Measurements from ENCODE around the gene COL13A1. TPM values are rescaled to one million over a fixed set of nuclear protein-coding genes. Genes with fewer than 3 reads are reported as not detected.

The COL13A1 gene
- total RNA-seq, 1 donor from 2014 or later: not detected

GRCh38 chr10:69868821-69869220 is 67.1 kb downstream of the COL13A1 start:
- DNase-seq (ENCODE audit: extremely low spot score in 2 of 2): no peak
- intact Hi-C loops (cut with DNase I): loop anchor here (10.0 kb wide), 1 partner anchor 304 kb away; no protein-coding TSS in a partner anchor
- Histone ChIP-seq H3K36me3 (no peaks in the 10 kb centered on the region), H3K27me3 (no peaks in the 10 kb centered on the region), H3K4me1 (peaks cover 70% of the 10 kb centered on the region), H3K9me3 (no peaks in the 10 kb centered on the region), H3K4me3 (no peak overlapping the region), H3K27ac (no peak overlapping the region)
- TF ChIP-seq CTCF (IDR thresholded peaks at IDR 0.05): no peak
- TF ChIP-seq POLR2AphosphoS5 (IDR thresholded peaks at IDR 0.05; ENCODE audit: insufficient read depth in 1 of 2, low read depth in 1 of 2): no peak
- no peak for TF ChIP-seq POLR2A (IDR thresholded peaks at IDR 0.05)

- H3K27ac ChIP-seq: no peak overlapping the region
- peaks cover 73% of the 10 kb centered on the region for H3K4me1 ChIP-seq
- H3K27me3 ChIP-seq: no peaks in the 10 kb centered on the region
- no peak overlapping the region for H3K4me3 ChIP-seq
- no peaks in the 10 kb centered on the region for H3K9me3 ChIP-seq
- intact Hi-C loops (cut with DNase I): loop anchor here (10.0 kb wide), 1 partner anchor 305 kb away; no protein-coding TSS in a partner anchor
- TF ChIP-seq POLR2AphosphoS5 (IDR thresholded peaks at IDR 0.05; ENCODE audit: insufficient read depth in 1 of 2, low read depth in 1 of 2): no peak
- no peak for TF ChIP-seq CTCF (IDR thresholded peaks at IDR 0.05)
- TF ChIP-seq POLR2A (IDR thresholded peaks at IDR 0.05): no peak
- DNase-seq (ENCODE audit: extremely low spot score in 2 of 2): no peak
- H3K36me3 ChIP-seq: no peaks in the 10 kb centered on the region
Measured at GRCh38 chr10:69869291-69869961, 67.7 kb downstream of the COL13A1 start.

- Histone ChIP-seq H3K9me3 (no peaks in the 10 kb centered on the region), H3K36me3 (no peaks in the 10 kb centered on the region), H3K4me3 (no peak overlapping the region), H3K27me3 (no peaks in the 10 kb centered on the region), H3K27ac (no peak overlapping the region), H3K4me1 (peaks cover 62% of the 10 kb centered on the region)
- intact Hi-C loops (cut with DNase I): no loop called here
- no peak for DNase-seq (ENCODE audit: extremely low spot score in 2 of 2)
- no peak for TF ChIP-seq CTCF (IDR thresholded peaks at IDR 0.05)
- TF ChIP-seq POLR2AphosphoS5 (IDR thresholded peaks at IDR 0.05; ENCODE audit: insufficient read depth in 1 of 2, low read depth in 1 of 2): no peak
- TF ChIP-seq POLR2A (IDR thresholded peaks at IDR 0.05): no peak
Measured at GRCh38 chr10:69870591-69870990, 68.9 kb downstream of the COL13A1 start.

- intact Hi-C loops (cut with DNase I): no loop called here
- H3K27ac ChIP-seq: no peak overlapping the region
- no peaks in the 10 kb centered on the region for H3K27me3 ChIP-seq
- H3K4me1 ChIP-seq: peaks cover 57% of the 10 kb centered on the region
- H3K36me3 ChIP-seq: no peaks in the 10 kb centered on the region
- DNase-seq (ENCODE audit: extremely low spot score in 2 of 2): no peak
- no peak for TF ChIP-seq POLR2AphosphoS5 (IDR thresholded peaks at IDR 0.05; ENCODE audit: insufficient read depth in 1 of 2, low read depth in 1 of 2)
- no peak overlapping the region for H3K4me3 ChIP-seq
- no peaks in the 10 kb centered on the region for H3K9me3 ChIP-seq
Measured at GRCh38 chr10:69871074-69871473, 69.4 kb downstream of the COL13A1 start.

GRCh38 chr10:69872323-69872722 is 70.6 kb downstream of the COL13A1 start:
- H3K4me1 ChIP-seq: peaks cover 44% of the 10 kb centered on the region
- no peaks in the 10 kb centered on the region for H3K27me3 ChIP-seq
- no peaks in the 10 kb centered on the region for H3K9me3 ChIP-seq
- TF ChIP-seq CTCF (IDR thresholded peaks at IDR 0.05) (no peak), POLR2AphosphoS5 (IDR thresholded peaks at IDR 0.05; ENCODE audit: insufficient read depth in 1 of 2, low read depth in 1 of 2) (no peak), POLR2A (IDR thresholded peaks at IDR 0.05) (no peak)
- no peak for DNase-seq (ENCODE audit: extremely low spot score in 2 of 2)
- no peak overlapping the region for H3K27ac ChIP-seq
- no peaks in the 10 kb centered on the region for H3K36me3 ChIP-seq
- no peak overlapping the region for H3K4me3 ChIP-seq
- intact Hi-C loops (cut with DNase I): no loop called here

All from vagina (tissue), 2 donors.